HepG2 (cell line): Measurements from ENCODE around the gene LRP1-AS. TPM values are rescaled to one million over a fixed set of nuclear protein-coding genes. Genes with fewer than 3 reads are reported as not detected.
A peak's percentile ranks its signal among the peaks of the same experiment; 100 is the strongest.

Experiments used
- CCAR2 ChIP-seq: fragments of 200-400 bp; formaldehyde crosslinking; optimal IDR thresholded peaks from 2 replicates; pipeline ENCODE3; 2018; ENCODE audit warnings: low read depth, mild to moderate bottlenecking, low read length, moderate library complexity
- CEBPB ChIP-seq: IDR thresholded peaks from 2 replicates; pipeline ENCODE4 v1.6.1; 2011; ENCODE audit warnings: low read depth, low read length, improper control_type of control experiment, borderline replicate concordance
- CHCHD3 ChIP-seq: sonication (generic); formaldehyde crosslinking; IDR thresholded peaks from 2 replicates; pipeline ENCODE4 v1.8.0; 2022; ENCODE audit warnings: mild to moderate bottlenecking, missing genetic modification reagents, moderate library complexity
- ELF1 ChIP-seq: sonication (generic); formaldehyde crosslinking; IDR thresholded peaks from 2 replicates; pipeline ENCODE4 v1.4.0; 2020; ENCODE audit warnings: missing genetic modification reagents
- HDAC2 ChIP-seq: sonication (generic); formaldehyde crosslinking; IDR thresholded peaks from 2 replicates; pipeline ENCODE4 v1.4.0; 2020; ENCODE audit warnings: missing genetic modification reagents
- HNRNPH1 ChIP-seq: fragments of 200-400 bp; formaldehyde crosslinking; optimal IDR thresholded peaks from 2 replicates; pipeline ENCODE3; 2017; ENCODE audit warnings: mild to moderate bottlenecking, low read depth, low read length
- HNRNPL ChIP-seq: fragments of 200-400 bp; formaldehyde crosslinking; IDR thresholded peaks from 2 replicates; pipeline ENCODE4 v1.6.1; 2017; ENCODE audit warnings: mild to moderate bottlenecking, low read depth, low read length
- KDM6A ChIP-seq: IDR thresholded peaks from 2 replicates; pipeline ENCODE4 v1.6.1; 2016; ENCODE audit warnings: low read depth
- KLF6 ChIP-seq: IDR thresholded peaks from 2 replicates; pipeline ENCODE4 v1.8.0; 2016; ENCODE audit warnings: missing biosample characterization, missing genetic modification reagents
- MEIS2 ChIP-seq: sonication (generic); formaldehyde crosslinking; IDR thresholded peaks from 2 replicates; pipeline ENCODE4 v1.9.0; 2021; ENCODE audit warnings: mild to moderate bottlenecking, missing genetic modification reagents
- NFYC ChIP-seq: IDR thresholded peaks from 2 replicates; pipeline ENCODE4 v1.6.1; 2016; ENCODE audit warnings: missing genetic modification reagents, missing compliant biosample characterization
- PHF21A ChIP-seq: sonication (generic); formaldehyde crosslinking; IDR thresholded peaks from 2 replicates; pipeline ENCODE4 v1.5.0; 2020; ENCODE audit warnings: mild to moderate bottlenecking, missing genetic modification reagents
- RORA ChIP-seq: sonication (generic); formaldehyde crosslinking; IDR thresholded peaks from 2 replicates; pipeline ENCODE4 v1.5.0; 2020; ENCODE audit warnings: mild to moderate bottlenecking, missing genetic modification reagents, moderate library complexity
- SALL1 ChIP-seq: sonication (generic); formaldehyde crosslinking; IDR thresholded peaks from 2 replicates; pipeline ENCODE4 v1.8.0; 2022; ENCODE audit warnings: mild to moderate bottlenecking, missing genetic modification reagents
- U2AF1 ChIP-seq: fragments of 200-400 bp; formaldehyde crosslinking; optimal IDR thresholded peaks from 2 replicates; pipeline ENCODE3; 2017; ENCODE audit warnings: mild to moderate bottlenecking, low read depth, low read length
- ZBTB20 ChIP-seq: sonication (generic); formaldehyde crosslinking; IDR thresholded peaks from 2 replicates; pipeline ENCODE4 v1.8.1; 2023; ENCODE audit warnings: missing genetic modification reagents, low read depth, mild to moderate bottlenecking, borderline replicate concordance
- ZFP1 ChIP-seq: IDR thresholded peaks from 2 replicates; pipeline ENCODE4 v1.6.1; 2016
- ZFX ChIP-seq: sonication (generic); formaldehyde crosslinking; IDR thresholded peaks from 2 replicates; pipeline ENCODE4 v1.4.0; 2020; ENCODE audit warnings: mild to moderate bottlenecking, low read depth, missing genetic modification reagents, moderate library complexity
- ZFY ChIP-seq: sonication (generic); formaldehyde crosslinking; IDR thresholded peaks from 2 replicates; pipeline ENCODE4 v1.4.0; 2020; ENCODE audit warnings: missing genetic modification reagents
- ZNF749 ChIP-seq: sonication (generic); formaldehyde crosslinking; IDR thresholded peaks from 2 replicates; pipeline ENCODE4 v1.8.0; 2022; ENCODE audit warnings: mild to moderate bottlenecking, missing genetic modification reagents, moderate library complexity, borderline replicate concordance
- ZNF776 ChIP-seq: sonication (generic); formaldehyde crosslinking; IDR thresholded peaks from 2 replicates; pipeline ENCODE4 v1.4.0; 2020; ENCODE audit warnings: mild to moderate bottlenecking, missing genetic modification reagents
- polyA plus RNA-seq, 8 experiments: library from polyadenylated mRNA; depleted of rRNA in 3 of 8; stranded (reverse) in 7 of 8; unstranded in 1 of 8; fragments of >200 nt; fragmentation: Illumina TruSeq in 4 of 8; extraction: Trizol in 4 of 8; gene quantifications; 2 replicates each; pipeline versions ENCODE4 v1.2.1 to v1.2.3, GENCODE V29; 2011 to 2016; ENCODE audit warnings: low read depth in 4 of 8, missing spikeins in 1 of 8, mixed read lengths in 1 of 8; ENCODE audit not compliant: insufficient read depth in 1 of 8
- total RNA-seq, 5 experiments: library from RNA; depleted of rRNA; stranded (reverse); fragments of >200 nt; fragmentation: Illumina TruSeq; extraction: Trizol; gene quantifications; 2 replicates each; pipeline ENCODE4 v1.2.3, GENCODE V29; 2016; ENCODE audit warnings: low read depth in 1 of 5
- TF ChIP-seq, protein P1 (sequence below): sonication (generic); formaldehyde crosslinking; IDR thresholded peaks from 2 replicates; pipeline ENCODE4 v1.8.0; 2022; ENCODE audit warnings: mild to moderate bottlenecking, missing genetic modification reagents, borderline replicate concordance
- TF ChIP-seq, protein P2 (sequence below): sonication (generic); formaldehyde crosslinking; IDR thresholded peaks from 2 replicates; pipeline ENCODE4 v1.5.0; 2020; ENCODE audit warnings: missing genetic modification reagents
- TF ChIP-seq, protein P3 (sequence below): sonication (generic); formaldehyde crosslinking; conservative IDR thresholded peaks from 2 replicates; pipeline ENCODE4 v1.8.0; 2022; ENCODE audit warnings: mild to moderate bottlenecking, moderate library complexity, missing genetic modification reagents
- TF ChIP-seq, protein P4 (sequence below): sonication (generic); formaldehyde crosslinking; IDR thresholded peaks from 2 replicates; pipeline ENCODE4 v1.4.0; 2020; ENCODE audit warnings: low read depth, mild to moderate bottlenecking, missing genetic modification reagents

LRP1-AS gene
- total and polyA plus RNA-seq, 2 of the 13 experiments (the other 11 are each of a cell fraction or from before 2014, with no cell fraction given) = 0.20 TPM; not detected in 1

DNA sequence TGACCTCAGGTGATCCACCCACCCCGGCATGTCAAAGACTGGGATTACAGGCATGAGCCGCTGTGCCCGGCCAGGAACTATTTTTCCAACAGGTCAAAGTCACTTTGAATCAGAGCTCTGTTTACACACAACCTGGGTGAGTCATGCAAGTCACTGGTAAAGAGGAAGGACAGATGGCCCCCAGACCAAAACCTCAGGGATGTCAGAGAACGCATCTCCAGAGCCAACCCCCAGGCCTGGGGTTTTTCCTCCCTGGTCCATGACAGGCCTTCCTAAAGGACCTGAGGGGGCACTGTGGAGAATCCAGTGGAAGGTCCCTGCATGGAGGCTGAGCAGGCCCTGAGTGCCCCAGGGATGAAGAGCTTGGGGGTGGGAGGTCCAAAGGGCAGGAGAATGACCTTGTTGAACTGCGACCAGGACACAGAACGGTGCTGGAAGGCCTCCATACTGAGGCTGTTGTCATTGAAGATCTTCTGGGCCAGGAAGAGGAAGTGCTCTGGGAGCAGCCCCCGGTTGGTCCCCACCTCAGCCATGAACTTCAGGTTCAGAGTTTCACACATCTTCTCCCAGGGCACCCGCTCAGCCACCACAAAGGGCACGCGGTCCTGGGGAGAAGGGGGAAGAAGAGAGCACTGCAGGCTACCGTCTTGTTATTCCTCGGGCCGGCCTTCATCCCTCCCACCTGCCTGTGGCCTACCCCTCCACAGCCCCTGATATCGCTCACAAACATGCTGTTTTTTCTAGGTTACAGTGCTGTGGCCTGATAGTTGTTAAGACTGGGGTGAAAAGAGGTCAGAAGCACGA, 45.3 kb downstream of the LRP1-AS start (continued):
- 0 out of 2 replicates have a peak, but pooled peaks have one; percentile 47 for TF ChIP-seq ZBTB20
- TF ChIP-seq ZFX (CRISPR knock-in tag) = peak; percentile 92
- TF ChIP-seq, protein P1, sequence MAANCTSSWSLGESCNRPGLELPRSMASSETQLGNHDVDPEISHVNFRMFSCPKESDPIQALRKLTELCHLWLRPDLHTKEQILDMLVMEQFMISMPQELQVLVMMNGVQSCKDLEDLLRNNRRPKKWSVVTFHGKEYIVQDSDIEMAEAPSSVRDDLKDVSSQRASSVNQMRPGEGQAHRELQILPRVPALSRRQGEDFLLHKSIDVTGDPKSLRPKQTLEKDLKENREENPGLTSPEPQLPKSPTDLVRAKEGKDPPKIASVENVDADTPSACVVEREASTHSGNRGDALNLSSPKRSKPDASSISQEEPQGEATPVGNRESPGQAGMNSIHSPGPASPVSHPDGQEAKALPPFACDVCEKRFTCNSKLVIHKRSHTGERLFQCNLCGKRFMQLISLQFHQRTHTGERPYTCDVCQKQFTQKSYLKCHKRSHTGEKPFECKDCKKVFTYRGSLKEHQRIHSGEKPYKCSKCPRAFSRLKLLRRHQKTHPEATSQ (CRISPR knock-in tag) = 0 out of 2 replicates have a peak, but pooled peaks have one; percentile 41
- TF ChIP-seq SALL1 (CRISPR knock-in tag) = peak; percentile 74
- TF ChIP-seq, protein P2, sequence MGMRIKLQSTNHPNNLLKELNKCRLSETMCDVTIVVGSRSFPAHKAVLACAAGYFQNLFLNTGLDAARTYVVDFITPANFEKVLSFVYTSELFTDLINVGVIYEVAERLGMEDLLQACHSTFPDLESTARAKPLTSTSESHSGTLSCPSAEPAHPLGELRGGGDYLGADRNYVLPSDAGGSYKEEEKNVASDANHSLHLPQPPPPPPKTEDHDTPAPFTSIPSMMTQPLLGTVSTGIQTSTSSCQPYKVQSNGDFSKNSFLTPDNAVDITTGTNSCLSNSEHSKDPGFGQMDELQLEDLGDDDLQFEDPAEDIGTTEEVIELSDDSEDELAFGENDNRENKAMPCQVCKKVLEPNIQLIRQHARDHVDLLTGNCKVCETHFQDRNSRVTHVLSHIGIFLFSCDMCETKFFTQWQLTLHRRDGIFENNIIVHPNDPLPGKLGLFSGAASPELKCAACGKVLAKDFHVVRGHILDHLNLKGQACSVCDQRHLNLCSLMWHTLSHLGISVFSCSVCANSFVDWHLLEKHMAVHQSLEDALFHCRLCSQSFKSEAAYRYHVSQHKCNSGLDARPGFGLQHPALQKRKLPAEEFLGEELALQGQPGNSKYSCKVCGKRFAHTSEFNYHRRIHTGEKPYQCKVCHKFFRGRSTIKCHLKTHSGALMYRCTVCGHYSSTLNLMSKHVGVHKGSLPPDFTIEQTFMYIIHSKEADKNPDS (CRISPR knock-in tag) = no peak
- peak; percentile 71; the same call in 1 of the 2 replicates for TF ChIP-seq KDM6A (CRISPR knock-in tag)
- TF ChIP-seq KLF6 = 0 out of 2 replicates have a peak, but pooled peaks have one; percentile 53
- TF ChIP-seq CCAR2 = no peak
- TF ChIP-seq RORA (CRISPR knock-in tag) = no peak
- TF ChIP-seq ZNF749 (CRISPR knock-in tag) = no peak
- TF ChIP-seq, protein P3, sequence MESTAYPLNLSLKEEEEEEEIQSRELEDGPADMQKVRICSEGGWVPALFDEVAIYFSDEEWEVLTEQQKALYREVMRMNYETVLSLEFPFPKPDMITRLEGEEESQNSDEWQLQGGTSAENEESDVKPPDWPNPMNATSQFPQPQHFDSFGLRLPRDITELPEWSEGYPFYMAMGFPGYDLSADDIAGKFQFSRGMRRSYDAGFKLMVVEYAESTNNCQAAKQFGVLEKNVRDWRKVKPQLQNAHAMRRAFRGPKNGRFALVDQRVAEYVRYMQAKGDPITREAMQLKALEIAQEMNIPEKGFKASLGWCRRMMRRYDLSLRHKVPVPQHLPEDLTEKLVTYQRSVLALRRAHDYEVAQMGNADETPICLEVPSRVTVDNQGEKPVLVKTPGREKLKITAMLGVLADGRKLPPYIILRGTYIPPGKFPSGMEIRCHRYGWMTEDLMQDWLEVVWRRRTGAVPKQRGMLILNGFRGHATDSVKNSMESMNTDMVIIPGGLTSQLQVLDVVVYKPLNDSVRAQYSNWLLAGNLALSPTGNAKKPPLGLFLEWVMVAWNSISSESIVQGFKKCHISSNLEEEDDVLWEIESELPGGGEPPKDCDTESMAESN (CRISPR knock-in tag) = no peak
- peak; percentile 81 for TF ChIP-seq ZFY (CRISPR knock-in tag)
- peak; percentile 79 for TF ChIP-seq ELF1 (CRISPR knock-in tag)
- no peak for TF ChIP-seq CEBPB
- no peak for TF ChIP-seq CHCHD3 (CRISPR knock-in tag)
- no peak for TF ChIP-seq NFYC (CRISPR knock-in tag)
- peak; percentile 86 for TF ChIP-seq HDAC2 (CRISPR knock-in tag)
- no peak for TF ChIP-seq HNRNPL
- peak; percentile 40 for TF ChIP-seq U2AF1
- no peak for TF ChIP-seq HNRNPH1
- TF ChIP-seq PHF21A (CRISPR knock-in tag) = peak; percentile 100
- TF ChIP-seq, protein P4, sequence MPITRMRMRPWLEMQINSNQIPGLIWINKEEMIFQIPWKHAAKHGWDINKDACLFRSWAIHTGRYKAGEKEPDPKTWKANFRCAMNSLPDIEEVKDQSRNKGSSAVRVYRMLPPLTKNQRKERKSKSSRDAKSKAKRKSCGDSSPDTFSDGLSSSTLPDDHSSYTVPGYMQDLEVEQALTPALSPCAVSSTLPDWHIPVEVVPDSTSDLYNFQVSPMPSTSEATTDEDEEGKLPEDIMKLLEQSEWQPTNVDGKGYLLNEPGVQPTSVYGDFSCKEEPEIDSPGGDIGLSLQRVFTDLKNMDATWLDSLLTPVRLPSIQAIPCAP (CRISPR knock-in tag) = no peak
- no peak for TF ChIP-seq ZNF776 (CRISPR knock-in tag)
- TF ChIP-seq ZFP1 (CRISPR knock-in tag) = peak; percentile 32; the same call in 1 of the 2 replicates
- TF ChIP-seq MEIS2 = peak; percentile 60; the same call in 1 of the 2 replicates
